Right renal cortex interstitium (tissue), 3 donors: ENCODE measurements around the gene DNTT. TPM values are rescaled to one million over a fixed set of nuclear protein-coding genes. Genes with fewer than 3 reads are reported as not detected.
"Not testable (repeated sequence)": the region's sequence is repeated elsewhere in the genome, so short reads cannot be mapped to it uniquely, and the experiment has no call there.

Experiments
- DNase-seq, 3 donors: peaks; one replicate each; pipeline ENCODE4 v3.0.0-alpha.2; 2013; ENCODE audit warnings: low read depth in 3 of 3, low spot score in 2 of 3
- polyA plus RNA-seq, 3 donors: library from polyadenylated mRNA; unstranded; fragments of 120-200 nt; gene quantifications; one replicate each; pipeline ENCODE4 v1.2.1, GENCODE V29; 2013; ENCODE audit not compliant: insufficient read length in 3 of 3

The DNTT gene
- polyA plus RNA-seq, 3 donors = 0.20 to 0.26 (median 0.24) TPM

- no peak for DNase-seq
These were observed 785 bp downstream of the DNTT start for GRCh38 chr10:96305019-96305418.

DNA sequence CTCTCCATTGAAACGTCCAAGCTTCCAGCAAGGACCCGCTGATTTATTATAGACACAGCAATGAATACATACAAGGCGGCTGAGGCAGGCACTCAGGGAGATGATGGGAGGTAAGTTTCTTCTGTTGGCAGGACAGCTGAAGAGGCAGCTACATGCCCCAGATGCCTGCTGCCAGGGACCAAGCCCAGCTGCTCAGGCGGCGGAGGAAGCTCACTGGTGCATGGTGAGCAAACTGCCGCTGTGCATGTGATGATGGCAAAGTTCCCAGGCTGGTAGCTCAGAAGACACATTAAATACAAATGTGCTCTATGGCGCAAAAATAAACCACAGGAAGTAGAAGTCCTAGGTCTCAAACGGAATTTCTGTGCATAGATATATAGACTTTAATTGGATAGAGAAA, 2.3 kb downstream of the DNTT start:
- no peak for DNase-seq

DNA sequence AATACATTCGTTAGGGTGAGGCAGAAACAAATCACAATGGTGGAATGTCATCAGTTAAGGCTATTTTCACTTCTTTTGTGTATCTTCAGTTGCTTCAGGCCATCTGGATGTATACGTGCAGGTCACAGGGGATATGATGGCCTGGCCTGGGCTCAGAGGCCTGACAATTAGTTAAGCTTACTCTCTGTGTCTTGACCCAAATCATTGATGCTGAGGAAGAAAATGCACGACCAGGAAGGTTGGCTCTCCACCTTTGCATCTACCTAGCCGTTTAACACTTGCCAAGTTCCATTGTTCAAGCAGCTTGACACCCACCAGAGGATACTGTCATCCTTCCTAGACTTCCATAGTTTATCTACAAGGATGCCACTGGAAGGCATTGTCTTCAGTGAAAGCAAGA, 4.6 kb downstream of the DNTT start:
- not testable (repeated sequence) for DNase-seq

GRCh38 chr10:96309628-96310320, 5.5 kb downstream of the DNTT start:
- DNase-seq = no peak

DNA sequence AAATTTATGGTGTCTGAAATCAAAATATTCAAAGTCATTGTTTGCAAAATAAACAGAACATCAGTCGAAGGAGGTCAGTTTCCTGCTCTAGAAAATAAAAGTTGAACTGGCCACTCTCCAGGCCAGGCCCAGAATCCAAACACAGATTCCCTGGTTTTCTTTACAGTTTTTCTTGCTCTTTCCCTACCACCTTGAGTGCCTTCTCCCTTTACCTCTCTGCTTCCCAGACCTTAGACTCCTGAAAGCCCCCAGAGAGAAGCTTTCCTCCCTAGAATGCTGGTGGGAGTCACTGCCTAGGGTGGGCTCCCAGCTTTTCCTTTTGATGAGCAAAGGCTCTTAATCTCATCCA, 6.1 kb downstream of the DNTT start:
- DNase-seq = no peak

DNA sequence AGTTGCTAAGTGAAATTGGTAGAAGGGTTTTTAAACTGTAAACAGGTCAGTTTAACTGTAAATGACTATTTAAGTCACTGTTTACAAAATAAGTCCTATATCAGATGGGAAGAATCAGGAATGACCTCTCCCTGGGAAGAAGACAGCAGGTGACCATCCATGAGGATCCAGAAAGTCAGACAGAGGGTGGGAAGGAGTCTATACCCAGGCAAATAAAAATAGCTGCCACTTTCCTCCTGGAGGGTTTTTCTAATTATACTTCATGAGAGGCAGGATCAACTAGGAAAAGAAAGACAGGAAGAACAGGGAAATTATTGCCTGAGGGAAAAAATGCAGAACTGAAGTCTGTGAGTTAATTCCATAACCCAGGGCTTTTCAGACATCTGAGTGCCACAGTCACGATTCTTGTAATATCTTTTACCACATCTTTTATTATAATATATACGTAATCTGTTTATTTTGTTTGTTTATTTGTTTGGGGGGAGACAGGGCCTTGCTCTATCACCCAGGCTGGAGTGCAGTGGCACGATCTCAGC, 7.0 kb downstream of the DNTT start:
- DNase-seq = no peak

DNA sequence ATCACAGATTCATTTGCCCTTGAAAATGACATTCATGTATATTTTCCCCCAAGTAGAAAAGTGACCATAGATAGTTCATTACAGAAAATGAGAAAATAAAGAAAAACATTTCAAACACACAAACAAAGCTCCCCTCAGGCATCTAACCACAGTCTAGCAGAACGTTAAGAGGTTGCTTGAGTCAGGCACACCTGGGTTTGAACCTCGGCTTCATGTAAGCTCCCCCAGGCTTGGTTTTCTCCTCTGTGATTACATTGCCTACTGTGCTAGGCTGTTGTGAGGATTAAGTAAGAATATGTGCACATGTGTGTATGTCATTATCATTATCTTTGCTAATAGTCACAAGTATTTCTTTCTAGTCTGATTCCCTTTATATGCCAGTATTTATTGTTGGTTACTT, 9.1 kb downstream of the DNTT start:
- no peak for DNase-seq

DNA sequence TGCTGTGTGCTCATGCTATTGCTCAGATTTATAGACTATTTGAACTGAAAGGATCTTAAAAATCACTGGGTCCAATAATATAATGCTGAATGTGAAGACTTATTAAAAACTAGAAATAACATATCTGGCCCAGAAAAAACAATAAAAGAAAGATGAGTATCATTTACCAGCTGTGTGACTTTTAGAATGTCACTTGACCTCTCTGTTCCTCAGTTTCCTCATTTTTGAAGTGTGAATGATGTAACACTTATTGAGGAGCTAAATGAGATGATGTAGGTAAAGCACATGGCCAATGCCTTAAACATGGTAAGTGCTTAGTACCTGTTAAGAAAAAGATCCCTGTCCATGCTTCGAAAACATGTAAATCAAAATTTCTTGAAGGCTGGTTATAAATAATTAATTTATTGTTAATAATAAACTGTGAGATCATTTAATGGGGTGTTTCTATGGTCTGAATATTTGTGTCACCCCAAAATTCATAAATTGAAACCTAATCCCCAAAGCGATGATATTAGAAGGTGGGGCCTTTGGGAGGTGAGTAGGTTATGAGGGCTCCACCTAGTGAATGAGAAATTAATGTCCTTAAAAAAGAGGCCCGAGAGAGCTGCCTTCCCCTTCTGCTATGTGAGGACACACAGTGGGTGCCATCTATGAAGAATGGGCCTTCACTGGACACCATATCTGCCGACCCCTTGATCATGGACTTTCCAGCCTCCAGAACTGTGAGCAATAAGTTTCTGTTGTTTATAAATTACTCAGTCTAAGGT, 13.0 kb downstream of the DNTT start:
- no peak for DNase-seq

- DNase-seq = no peak
These were observed 15.7 kb downstream of the DNTT start for GRCh38 chr10:96319754-96320474.

DNA sequence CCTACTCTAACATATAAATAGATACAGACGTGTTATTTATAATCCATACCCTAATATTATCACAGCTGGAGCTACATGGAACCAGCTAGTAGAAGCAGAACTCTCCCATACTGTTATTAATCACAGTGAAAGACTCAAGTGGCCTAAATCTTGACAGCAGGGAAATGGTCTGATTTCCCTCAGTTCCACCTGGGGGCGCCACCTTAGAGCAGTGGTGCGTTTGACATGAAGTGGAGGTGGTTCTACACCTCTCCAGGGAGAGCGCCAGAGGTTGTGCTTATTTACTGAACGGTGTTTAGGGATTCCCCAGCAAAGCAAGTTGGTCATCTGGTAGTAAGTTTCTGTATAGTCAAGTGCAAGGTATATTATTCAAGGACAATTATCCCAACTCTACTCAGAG, 17.6 kb downstream of the DNTT start:
- DNase-seq = no peak

DNA sequence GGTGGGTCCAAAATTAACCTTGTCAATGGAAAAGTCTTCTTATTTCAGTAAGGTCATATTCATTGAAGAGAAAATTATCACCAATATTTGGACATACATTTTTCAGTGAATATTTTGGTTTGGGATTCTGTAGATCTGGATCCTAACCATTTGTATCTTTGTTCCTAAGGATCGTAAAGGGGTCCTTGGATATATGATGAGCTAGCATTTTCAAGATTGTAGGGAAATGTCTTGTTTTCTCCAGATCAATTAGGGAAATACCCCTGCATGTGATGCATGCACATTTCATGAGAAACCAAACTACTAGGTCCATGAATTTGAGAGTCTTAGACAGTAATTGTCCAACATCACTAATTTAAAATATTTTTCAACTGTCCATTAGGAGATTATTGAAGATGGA, 18.0 kb downstream of the DNTT start:
- no peak for DNase-seq

DNA sequence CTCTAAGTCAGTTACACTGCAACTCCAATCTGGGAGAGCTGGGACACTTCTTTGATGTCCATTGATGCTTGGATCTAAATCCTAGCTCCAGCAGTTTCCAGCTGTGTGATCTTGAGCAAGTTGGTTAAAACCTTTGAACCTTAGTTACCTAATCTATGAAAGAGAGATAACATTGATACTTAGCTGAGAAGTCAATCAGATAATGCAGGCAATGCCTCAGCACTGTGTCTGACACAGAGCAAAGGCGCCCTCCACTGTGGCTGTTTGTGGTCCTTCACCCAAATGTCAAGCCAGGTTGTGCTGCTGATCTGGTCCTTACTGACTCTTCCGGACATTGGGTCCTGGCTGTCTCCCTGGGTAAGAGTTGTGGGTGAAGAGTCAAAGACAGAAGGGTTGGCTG, 20.2 kb downstream of the DNTT start:
- DNase-seq = no peak

DNA sequence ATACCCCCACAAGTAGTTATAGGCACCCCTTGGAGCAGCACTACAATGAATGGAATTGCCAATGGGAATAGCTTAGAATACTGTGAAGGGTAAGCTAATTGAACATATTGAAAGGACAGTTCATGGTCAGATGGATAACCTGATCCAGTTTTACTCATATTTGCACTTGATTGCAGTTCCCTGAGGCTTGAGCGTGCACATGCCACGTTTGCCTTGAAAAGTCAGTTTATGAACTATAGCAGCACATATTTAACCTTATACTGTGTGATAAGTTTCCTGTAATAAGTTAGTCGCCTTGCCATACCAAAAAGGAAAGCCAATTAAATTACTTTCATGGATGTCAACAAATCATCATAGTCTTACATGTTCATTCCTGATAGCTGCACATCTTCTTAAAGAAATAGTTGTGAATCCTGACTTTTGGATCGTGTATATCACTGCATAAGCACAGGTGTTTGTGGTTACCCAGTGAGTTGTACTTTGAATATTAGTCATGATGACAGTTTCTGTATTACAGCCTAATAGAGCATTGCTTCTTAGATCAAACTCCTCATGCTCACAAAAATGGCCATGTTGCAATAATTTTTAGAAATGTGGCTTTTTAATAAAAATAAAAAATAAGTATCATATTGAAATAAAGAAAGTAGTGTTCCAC, 21.6 kb downstream of the DNTT start:
- no peak for DNase-seq

DNA sequence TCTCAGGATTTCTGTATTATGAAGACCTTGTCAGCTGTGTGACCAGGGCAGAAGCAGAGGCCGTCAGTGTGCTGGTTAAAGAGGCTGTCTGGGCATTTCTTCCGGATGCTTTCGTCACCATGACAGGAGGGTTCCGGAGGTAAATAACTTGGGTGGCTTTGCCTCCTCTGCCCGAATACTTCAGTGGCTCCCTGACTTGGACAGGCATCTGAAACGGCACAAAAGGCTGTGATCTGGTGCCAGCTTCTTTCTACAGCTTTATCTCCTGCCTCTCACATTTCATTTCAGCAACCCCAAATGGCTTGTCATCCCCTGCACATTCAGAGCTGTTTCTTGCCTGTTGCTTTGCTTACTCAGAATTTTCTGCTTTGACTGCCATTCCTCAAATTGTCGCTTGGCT, 23.2 kb downstream of the DNTT start:
- no peak for DNase-seq

DNA sequence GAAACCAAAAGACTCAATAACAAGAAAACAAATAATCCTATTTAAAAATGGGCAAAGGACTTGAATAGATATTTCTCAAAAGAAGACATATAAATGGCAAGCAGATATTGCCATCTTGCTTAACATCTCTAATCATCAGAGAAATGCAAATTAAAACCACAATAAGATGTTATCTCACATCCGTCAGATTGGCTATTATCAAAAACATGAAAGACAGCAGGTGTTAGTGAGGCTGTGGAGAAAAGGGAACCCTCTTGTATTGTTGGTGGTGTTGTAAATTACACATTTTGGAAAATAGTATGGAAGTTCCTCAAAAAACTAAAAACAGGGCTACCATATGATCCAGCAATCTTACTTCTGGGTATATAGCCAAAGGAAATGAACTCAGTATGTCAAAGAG, 28.9 kb downstream of the DNTT start:
- DNase-seq = no peak

DNA sequence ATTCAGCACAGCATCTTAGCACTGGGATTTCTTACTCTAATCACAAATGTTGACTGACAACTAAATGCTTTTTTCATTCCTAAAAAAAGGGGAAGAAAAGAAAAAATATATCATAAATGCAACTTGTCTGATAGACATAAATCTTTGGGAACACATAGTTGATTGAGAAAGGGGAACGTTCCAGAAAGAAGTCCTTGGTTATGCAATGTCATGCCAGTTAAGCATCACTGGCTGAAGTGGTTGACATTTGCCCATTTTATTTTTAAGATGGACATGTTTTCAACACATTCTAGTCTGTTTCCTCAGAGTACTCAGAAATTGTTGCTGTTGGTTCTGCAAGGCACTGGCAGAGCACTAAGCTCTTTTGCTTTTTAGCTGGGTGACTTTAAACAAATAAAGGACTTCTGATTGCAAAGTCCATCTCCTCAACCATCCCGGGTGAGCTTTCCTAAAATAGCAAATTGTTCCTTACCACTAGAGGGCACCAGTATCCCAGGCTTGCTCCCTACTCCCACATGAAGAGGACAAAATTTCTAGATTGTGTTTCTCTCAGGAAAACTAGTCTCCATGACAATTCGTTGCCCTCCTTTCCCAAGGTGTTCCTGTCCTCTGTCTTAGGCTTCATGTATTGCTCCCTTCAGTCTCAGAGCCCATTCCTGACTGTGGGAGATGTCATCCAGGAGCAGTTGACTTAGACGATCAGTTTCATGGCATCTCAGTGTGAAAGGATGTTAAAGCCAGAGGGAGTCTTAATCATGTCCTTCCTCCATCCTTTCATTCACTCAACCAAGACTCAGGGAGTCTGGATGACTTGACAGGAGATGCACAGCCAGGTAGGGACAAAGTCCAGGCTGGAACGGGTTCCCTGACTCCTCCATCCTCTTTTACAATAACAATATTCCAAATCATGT, 30.6 kb downstream of the DNTT start:
- DNase-seq = peak in 2 of 3 donors; percentile 12 to 14

- no peak for DNase-seq
These were observed 32.9 kb downstream of the DNTT start for GRCh38 chr10:96337106-96337505.

- DNase-seq = no peak
These were observed 34.2 kb downstream of the DNTT start for GRCh38 chr10:96338279-96338925.

GRCh38 chr10:96339383-96339782, 35.1 kb downstream of the DNTT start:
- no peak for DNase-seq
